ENCODE measurements around the gene AGAP1. TPM values are rescaled to one million over a fixed set of nuclear protein-coding genes. Genes with fewer than 3 reads are reported as not detected.
A peak's percentile ranks its signal among the peaks of the same experiment; 100 is the strongest.

Gene AGAP1
- total RNA-seq, 1 donor from 2014 or later, result 9.0 TPM

DNA sequence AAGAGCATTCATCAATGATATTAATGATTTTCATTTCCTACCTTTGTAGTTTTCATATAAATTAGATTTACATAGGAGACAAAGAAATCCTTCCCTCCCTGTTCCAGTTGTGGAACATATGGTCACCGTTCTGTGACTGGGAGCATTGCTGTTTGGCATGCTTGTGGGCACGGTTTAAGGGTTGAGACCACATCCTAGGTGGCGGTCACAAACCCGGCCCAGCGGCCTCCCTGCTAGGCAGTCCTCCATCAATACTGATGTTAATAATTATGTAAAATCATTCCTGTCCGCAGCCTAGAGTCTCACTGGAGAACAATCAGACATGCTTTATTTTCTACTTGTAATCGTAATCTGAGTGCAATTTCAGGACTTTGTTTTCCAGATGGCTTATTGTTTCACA lies 117.9 kb downstream of the AGAP1 start:
- no peak for DNase-seq

DNA sequence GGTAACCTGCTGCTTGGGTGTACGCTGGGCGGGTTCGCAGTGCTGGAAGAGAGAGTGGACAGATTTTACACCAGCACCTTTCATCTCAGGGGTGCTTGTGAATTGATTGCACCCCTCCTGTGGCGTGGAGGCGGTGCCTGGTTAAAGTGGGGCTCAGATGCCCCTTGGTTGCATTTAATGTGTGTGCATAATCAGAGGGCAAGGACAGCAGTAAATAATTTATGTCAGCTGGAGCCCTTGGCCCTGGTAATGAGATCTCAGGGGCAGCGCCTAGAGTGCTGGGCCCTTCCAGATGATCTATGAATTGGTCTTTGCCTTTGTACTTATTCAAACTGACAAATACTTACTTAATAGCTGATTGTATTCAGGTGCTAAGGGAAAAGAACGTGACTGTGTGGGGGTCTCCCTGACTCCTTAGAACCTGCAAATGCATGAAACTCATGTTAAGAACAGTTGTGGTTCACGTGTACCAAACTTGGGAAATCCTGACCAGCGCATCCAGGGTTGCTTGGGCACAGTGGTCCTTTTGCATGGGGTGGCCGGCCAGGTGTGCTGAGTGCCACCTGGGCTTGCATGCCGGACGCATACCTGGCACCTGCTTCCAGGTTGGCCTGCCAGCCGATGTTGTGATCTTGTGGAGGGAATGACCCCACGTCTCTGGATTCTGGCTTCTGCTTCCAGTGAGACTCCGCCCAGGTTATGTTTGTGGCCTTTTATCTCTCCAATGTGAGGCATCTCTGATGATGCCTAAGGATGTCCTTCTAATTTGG lies 118.5 kb downstream of the AGAP1 start:
- no peak for DNase-seq

GRCh38 chr2:235613649-235614048 lies 119.8 kb downstream of the AGAP1 start:
- no peak for DNase-seq

- DNase-seq, result no peak
Observed at GRCh38 chr2:235614176-235614860, 120.5 kb downstream of the AGAP1 start.

- peak; percentile 57 for DNase-seq
Observed at GRCh38 chr2:235614900-235615712, 121.3 kb downstream of the AGAP1 start.

- no peak for DNase-seq
Observed at GRCh38 chr2:235616885-235617284, 123.0 kb downstream of the AGAP1 start.

GRCh38 chr2:235618039-235618438 lies 124.2 kb downstream of the AGAP1 start:
- DNase-seq, result no peak

GRCh38 chr2:235619544-235619943 lies 125.7 kb downstream of the AGAP1 start:
- no peak for DNase-seq

DNA sequence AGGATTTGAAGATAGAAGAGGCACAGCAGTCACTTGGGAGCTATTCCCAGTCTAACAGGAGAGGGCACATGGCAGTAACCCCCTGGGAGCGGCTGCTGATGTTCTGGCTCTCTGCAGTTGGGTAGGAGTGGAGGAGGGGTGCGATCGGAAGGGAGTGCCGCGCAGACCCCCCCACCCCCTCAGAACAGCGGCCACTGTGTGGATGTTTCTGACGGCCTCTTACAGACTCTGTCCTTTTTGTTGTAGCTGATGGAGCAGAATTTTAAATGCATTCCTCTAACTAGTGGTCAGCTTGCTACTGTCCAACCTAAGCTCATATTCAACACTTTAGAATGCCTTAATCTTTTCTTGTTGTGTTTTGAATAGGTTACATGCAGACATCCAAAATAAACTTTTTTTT lies 127.9 kb downstream of the AGAP1 start:
- no peak for DNase-seq

- no peak for DNase-seq
Observed at GRCh38 chr2:235623111-235623510, 129.3 kb downstream of the AGAP1 start.

DNA sequence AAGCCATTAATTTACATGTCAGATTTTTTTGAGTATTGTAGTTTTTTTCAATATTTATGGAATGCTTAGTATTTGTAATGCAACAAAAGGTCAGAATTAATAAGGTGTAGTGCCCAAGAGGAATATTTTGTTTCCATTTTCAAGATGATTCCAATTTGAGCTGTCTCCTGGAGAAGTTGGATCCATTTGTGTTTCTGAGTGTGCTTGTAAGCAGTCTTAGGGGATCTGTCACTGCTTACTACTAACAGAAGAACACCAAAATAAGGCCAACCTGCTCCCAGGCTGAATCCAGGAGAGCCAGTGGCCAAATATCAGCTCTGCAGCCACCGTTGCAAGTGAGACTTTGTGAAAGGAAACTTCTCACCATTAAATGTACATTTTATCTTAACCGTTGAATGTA lies 129.9 kb downstream of the AGAP1 start:
- no peak for DNase-seq

GRCh38 chr2:235626658-235627057 lies 132.8 kb downstream of the AGAP1 start:
- DNase-seq, result no peak

- DNase-seq, result no peak
Observed at GRCh38 chr2:235627682-235628081, 133.8 kb downstream of the AGAP1 start.

DNA sequence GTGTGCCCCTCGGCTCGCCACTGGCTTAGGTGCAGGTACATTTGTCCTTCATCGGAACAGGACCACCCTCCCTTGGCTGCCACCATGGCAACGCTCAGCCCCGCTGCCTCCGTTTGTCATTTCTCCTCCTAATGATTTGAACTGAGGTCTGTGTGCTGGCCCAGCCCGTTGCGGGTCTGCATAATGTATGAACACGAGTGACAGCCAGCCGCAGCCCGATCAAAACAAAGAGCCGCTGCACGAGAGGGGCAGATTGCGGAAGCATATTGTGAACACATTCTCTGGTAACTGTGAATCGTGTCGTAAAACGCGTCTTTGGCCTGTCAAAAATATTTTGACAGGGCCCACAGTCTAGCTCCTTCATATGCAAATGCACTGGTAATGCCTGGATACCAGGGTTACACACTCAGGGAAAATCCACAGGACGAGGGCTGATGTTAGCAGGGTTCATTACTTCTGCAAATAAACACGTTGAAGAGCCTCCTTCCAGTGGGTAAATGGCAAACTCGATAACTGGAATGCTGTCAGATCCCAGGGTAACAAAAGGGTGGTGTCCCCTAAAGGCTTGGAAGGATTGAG lies 137.0 kb downstream of the AGAP1 start:
- no peak for DNase-seq

GRCh38 chr2:235634435-235635158 lies 140.8 kb downstream of the AGAP1 start:
- DNase-seq, result no peak

DNA sequence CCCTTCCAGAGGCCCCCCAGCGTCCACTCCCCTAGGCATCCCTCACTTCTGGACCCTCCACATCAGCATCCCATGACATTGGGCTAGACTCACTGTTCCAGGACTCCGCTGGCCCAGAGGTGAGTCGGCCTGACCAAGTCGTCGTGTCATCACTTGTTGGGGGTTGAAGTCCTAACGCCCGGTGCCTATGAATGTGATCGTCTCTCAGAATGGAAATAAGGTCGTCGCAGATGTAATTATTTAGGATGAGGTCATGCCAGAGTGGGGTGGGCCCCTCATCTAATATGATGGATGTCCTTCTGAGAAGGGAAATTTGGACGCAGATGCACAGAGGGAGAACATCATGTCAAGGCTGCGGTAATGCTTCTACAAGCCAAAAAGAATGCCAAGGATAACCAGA lies 142.7 kb downstream of the AGAP1 start:
- DNase-seq, result no peak

DNA sequence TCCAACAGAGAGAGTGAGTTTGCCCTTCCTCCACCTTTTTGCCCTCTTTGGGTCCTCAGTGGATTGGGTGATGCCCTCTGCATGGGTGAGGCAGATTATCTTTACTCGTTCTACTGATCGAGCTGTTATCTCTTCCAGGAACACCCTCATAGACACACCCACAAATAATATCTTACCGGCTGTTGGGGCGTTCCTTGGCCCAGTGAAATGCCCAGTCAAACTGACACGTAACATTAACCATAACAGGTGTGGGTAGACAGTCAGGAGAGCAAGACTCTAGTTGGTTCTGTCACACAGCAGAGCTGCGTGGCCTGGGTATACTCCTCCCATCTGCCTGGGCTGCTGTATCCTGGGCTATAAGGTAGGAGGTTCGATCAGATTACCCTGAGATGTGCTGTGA lies 144.1 kb downstream of the AGAP1 start:
- DNase-seq, result no peak

DNA sequence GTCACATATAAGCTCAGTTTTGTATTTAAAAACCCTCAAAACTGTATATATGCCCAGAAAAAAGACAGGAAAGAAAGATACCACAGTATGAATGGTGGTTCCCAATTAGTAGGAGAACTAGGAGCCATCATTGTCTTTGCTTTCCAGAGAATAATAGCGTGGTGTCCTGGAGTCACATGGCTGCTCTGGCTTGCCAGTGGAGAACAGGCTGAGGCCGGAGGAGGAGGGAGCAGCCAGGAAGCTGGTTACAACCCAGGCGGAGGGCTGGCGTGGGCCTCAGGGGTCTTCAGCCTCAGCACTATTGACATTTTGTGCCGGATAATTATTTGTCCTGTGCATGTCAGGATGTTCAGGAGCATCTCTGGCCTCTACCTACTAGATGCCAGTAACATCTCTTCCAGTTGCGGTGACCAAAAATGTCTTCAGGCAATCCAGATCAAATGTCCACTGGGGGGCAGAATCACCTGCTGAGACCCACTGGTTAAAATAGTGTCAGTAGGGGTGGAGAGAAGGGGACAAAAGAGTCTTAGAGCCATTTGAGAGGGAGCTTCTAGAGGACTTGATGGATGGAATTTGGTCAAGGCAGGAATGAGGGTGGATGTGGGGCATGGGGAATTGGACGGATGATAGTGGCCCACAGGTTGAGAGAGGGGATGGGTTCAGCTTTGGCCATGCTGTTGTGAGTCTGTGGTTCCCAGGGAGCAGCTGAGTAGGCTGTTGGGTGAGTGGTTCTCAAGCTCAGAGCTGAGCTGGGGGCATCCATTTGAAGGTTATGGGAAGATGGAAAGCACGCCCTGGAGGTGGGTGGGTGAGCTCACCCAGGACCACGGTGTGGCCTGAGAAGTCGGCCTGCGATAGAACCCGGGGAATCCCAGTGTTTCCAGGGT lies 144.9 kb downstream of the AGAP1 start:
- DNase-seq, result peak; percentile 17

- DNase-seq, result peak; percentile 59
Observed at GRCh38 chr2:235639428-235639773, 145.6 kb downstream of the AGAP1 start.

DNA sequence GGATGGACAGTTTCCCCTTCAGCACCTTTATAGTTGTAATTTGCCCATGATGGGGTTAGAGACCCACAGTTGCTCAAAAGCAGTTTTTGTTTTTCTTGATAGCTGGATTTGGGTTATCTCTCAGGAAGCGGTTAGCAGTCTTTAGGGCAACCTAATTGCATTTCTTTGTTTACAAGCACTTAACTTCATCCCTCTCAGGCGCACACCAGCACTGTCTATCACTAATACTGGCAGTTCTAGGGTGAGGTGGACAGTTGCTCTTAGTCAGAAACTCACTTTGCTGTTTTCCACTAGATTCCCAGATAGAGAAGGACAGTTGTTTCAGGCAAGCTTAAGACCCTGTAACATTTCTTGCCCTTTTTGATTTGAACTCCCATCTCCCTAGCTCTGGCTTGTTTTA lies 146.0 kb downstream of the AGAP1 start:
- no peak for DNase-seq

DNA sequence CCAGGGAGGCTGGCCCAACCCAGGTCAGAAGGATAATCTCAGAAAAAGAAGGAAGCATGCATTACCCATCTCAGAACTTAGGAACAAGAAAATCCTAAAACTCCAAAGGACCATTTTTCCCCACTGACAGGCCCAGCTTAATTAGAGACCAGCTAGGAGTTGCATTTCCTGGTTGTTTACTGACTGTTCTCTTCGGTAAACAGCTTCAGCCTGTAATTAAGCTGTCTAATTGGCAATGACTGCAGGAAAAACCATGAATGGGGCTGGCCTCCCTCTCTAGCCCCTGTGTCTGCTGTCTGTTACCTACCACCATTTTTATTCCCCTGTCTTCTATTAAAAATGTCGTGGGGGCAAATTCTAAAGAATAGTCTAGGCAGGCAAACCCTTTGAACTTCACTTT lies 146.5 kb downstream of the AGAP1 start:
- DNase-seq, result no peak
